DND-41 (cell line): ENCODE measurements around the gene CHTF8.

Experiments
- ATAC-seq: fragments of 200-7000 bp; cut with Tn5 transposase; 3 replicates; pipeline ENCODE4 v1.9.1; 2021; ENCODE audit warnings: low read depth; ENCODE audit not compliant: insufficient read depth
- DNase-seq: peaks from one replicate; pipeline ENCODE4 v3.0.0-alpha.2; 2020
- H2AFZ ChIP-seq: 2 replicates; pipeline ENCODE4 v1.6.0; 2012; ENCODE audit warnings: low read depth, low read length
- H3K27ac ChIP-seq: 2 replicates; pipeline ENCODE4 v1.5.1; 2012; ENCODE audit warnings: low read length, inconsistent platforms
- H3K27me3 ChIP-seq: fragments of 200-600 bp; sonication (generic); 2 replicates; pipeline ENCODE4 v1.6.0; 2012; ENCODE audit warnings: low read length, mild to moderate bottlenecking, inconsistent platforms; ENCODE audit not compliant: insufficient read depth, poor library complexity
- H3K36me3 ChIP-seq: 2 replicates; pipeline ENCODE4 v1.5.1; 2012; ENCODE audit warnings: low read length, inconsistent platforms; ENCODE audit not compliant: insufficient read depth
- H3K4me1 ChIP-seq: 2 replicates; pipeline ENCODE4 v1.5.1; 2012; ENCODE audit warnings: mild to moderate bottlenecking, low read length; ENCODE audit not compliant: insufficient read depth
- H3K4me2 ChIP-seq: 2 replicates; pipeline ENCODE4 v1.6.0; 2012; ENCODE audit warnings: mild to moderate bottlenecking, moderate library complexity, low read length, inconsistent platforms; ENCODE audit not compliant: insufficient read depth
- H3K4me3 ChIP-seq, 2 experiments: fragments of 200-600 bp in 1 of 2; shearing (Covaris generic) in 1 of 2; 2 replicates each; pipeline ENCODE4 v1.5.1; 2012 to 2016; ENCODE audit warnings: inconsistent platforms in 2 of 2, low read length in 2 of 2, mild to moderate bottlenecking in 2 of 2, low read depth in 1 of 2, moderate library complexity in 1 of 2
- H3K79me2 ChIP-seq: 2 replicates; pipeline ENCODE4 v1.6.0; 2012; ENCODE audit warnings: low read length, inconsistent platforms; ENCODE audit not compliant: insufficient read depth
- H3K9ac ChIP-seq: 2 replicates; pipeline ENCODE4 v1.6.0; 2012; ENCODE audit warnings: low read depth, mild to moderate bottlenecking, inconsistent platforms, low read length, moderate library complexity
- H3K9me3 ChIP-seq: 2 replicates; pipeline ENCODE4 v1.5.1; 2012; ENCODE audit warnings: low read length, moderate library complexity, mild to moderate bottlenecking, inconsistent platforms; ENCODE audit not compliant: insufficient read depth, severe bottlenecking
- H4K20me1 ChIP-seq: 2 replicates; pipeline ENCODE4 v1.6.0; 2012; ENCODE audit warnings: low read length; ENCODE audit not compliant: insufficient read depth
- CTCF ChIP-seq: IDR thresholded peaks from 2 replicates; pipeline ENCODE4 v1.5.1; 2012; ENCODE audit warnings: borderline replicate concordance, low read length, moderate library complexity, mild to moderate bottlenecking; ENCODE audit not compliant: poor library complexity, severe bottlenecking; ENCODE audit errors: extremely low read depth
- EZH2 ChIP-seq: IDR thresholded peaks from 3 replicates; pipeline ENCODE4 v1.6.1; 2012; ENCODE audit warnings: borderline replicate concordance, low read depth, mild to moderate bottlenecking, moderate library complexity, low read length, inconsistent platforms; ENCODE audit not compliant: severe bottlenecking

Gene CHTF8

GRCh38 chr16:69118468-69118867, 13.9 kb downstream of the CHTF8 start:
- Histone ChIP-seq H3K79me2 (peaks cover 39% of the 10 kb centered on the region), H3K4me3 (no peak overlapping the region), H3K27me3 (no peaks in the 10 kb centered on the region), H2AFZ (no peak overlapping the region), H4K20me1 (peaks cover 72% of the 10 kb centered on the region), H3K4me1 (no peaks in the 10 kb centered on the region), H3K9me3 (no peaks in the 10 kb centered on the region), H3K4me2 (no peak overlapping the region), H3K36me3 (peaks cover 87% of the 10 kb centered on the region), H3K9ac (no peak overlapping the region), H3K27ac (no peak overlapping the region)
- DNase-seq (no peak), ATAC-seq (no peak)
- no peak for TF ChIP-seq CTCF

DNA sequence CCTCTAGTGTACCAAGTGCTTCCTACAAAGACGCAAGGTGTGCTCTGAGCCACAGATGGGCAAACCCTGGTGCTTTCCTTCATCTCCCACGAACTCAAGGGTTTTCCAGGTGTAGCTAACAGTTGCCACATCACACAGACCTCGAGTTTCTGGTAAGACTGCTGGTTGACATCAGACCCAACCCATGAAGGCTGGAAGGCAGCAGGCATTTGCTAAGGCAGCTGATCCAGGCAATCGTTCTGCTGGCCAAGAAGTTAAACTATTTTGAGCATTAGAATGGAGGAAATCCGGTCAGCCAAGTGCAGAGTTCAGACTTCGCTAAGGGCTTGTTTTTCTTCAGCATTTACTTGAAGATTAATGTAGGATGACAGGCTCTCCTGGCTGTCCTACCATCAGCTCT, 15.5 kb downstream of the CHTF8 start:
- no peak overlapping the region for H3K9ac ChIP-seq
- H3K27me3 ChIP-seq: no peaks in the 10 kb centered on the region
- peaks cover 25% of the 10 kb centered on the region for H3K79me2 ChIP-seq
- TF ChIP-seq CTCF: no peak
- TF ChIP-seq EZH2: no peak
- peaks cover 84% of the 10 kb centered on the region for H3K36me3 ChIP-seq
- H3K9me3 ChIP-seq: no peaks in the 10 kb centered on the region
- no peaks in the 10 kb centered on the region for H3K4me1 ChIP-seq
- H3K4me2 ChIP-seq: no peak overlapping the region
- no peak overlapping the region for H3K27ac ChIP-seq
- ATAC-seq (peak; percentile 27; the same call in 1 of the 3 replicates), DNase-seq (peak; percentile 18)
- H3K4me3 ChIP-seq: no peak overlapping the region
- H4K20me1 ChIP-seq: peaks cover 74% of the 10 kb centered on the region
- no peak overlapping the region for H2AFZ ChIP-seq

DNA sequence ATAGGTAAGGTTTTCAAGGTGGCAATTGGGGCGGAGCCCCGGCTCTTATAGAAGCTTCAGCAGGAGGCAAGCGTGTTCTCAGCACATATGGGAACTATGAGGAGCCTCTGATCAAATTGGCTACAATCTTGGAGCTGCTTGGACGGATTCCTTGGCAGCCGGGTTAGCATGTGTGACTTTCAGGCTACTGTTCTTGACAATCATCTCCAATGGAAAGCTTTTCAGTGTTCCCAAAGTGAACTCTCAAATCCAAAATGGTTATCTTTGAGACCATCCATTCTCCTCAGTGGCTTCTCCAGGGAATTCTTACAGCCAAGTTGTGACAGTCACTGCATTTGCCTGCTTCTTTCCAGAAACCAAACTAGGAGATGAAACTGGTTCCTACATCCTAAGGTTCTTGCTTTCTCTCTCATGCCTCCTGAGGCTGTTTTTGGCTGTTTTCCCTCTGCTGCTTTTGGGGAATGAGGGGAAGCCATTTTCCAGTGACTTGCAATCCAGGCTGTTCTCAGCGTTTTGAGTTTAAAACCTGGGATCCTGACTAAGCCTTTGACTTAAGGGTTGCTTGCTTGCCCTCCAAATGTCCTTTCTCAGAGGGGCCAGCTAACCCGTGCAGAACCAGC, 16.0 kb downstream of the CHTF8 start:
- peaks cover 77% of the 10 kb centered on the region for H4K20me1 ChIP-seq
- H3K9me3 ChIP-seq: no peaks in the 10 kb centered on the region
- H3K9ac ChIP-seq: no peak overlapping the region
- H2AFZ ChIP-seq: no peak overlapping the region
- no peaks in the 10 kb centered on the region for H3K4me1 ChIP-seq
- no peaks in the 10 kb centered on the region for H3K27me3 ChIP-seq
- H3K79me2 ChIP-seq: peaks cover 24% of the 10 kb centered on the region
- TF ChIP-seq CTCF (no peak), EZH2 (no peak)
- peaks cover 85% of the 10 kb centered on the region for H3K36me3 ChIP-seq
- H3K4me3 ChIP-seq: no peak overlapping the region
- DNase-seq: no peak
- no peak overlapping the region for H3K27ac ChIP-seq
- no peak overlapping the region for H3K4me2 ChIP-seq
- ATAC-seq: no peak

GRCh38 chr16:69115837-69116236, 16.6 kb downstream of the CHTF8 start:
- Histone ChIP-seq H3K4me1 (no peaks in the 10 kb centered on the region), H3K4me3 (no peak overlapping the region), H3K4me2 (no peak overlapping the region), H3K79me2 (peaks cover 21% of the 10 kb centered on the region), H3K27ac (no peak overlapping the region), H3K27me3 (no peaks in the 10 kb centered on the region), H4K20me1 (peaks cover 73% of the 10 kb centered on the region), H2AFZ (no peak overlapping the region), H3K36me3 (peaks cover 83% of the 10 kb centered on the region), H3K9ac (no peak overlapping the region), H3K9me3 (no peaks in the 10 kb centered on the region)
- TF ChIP-seq EZH2: no peak
- TF ChIP-seq CTCF: no peak
- ATAC-seq (no peak), DNase-seq (no peak)
